ENCODE data around the gene FERD3L. TPM values are rescaled to one million over a fixed set of nuclear protein-coding genes. Genes with fewer than 3 reads are reported as not detected.

Gene FERD3L
- total and polyA plus RNA-seq, 2 experiments from 2014 or later: not detected

- TF ChIP-seq NANOG (IDR thresholded peaks at IDR 0.05; ENCODE audit: borderline replicate concordance): no peak
- TF ChIP-seq EZH2phosphoT487 (IDR thresholded peaks at IDR 0.05; ENCODE audit: unreplicated experiment): no peak
- TF ChIP-seq ZNF114 (CRISPR knock-in tag; IDR thresholded peaks at IDR 0.05): no peak
Measured at GRCh38 chr7:19161671-19162070, 16.4 kb upstream of the FERD3L start (continued).

- ATAC-seq (peak; percentile 15; the same call in 2 of the 3 replicates), DNase-seq (ENCODE audit: low spot score) (peak; percentile 69)
- Histone ChIP-seq H3K27ac (ENCODE audit: low read depth) (no peak overlapping the region), H2AFZ (no peak overlapping the region), H3K4me1 (ENCODE audit: insufficient read depth) (peaks cover 27% of the 10 kb centered on the region), H4K20me1 (replicated peaks; ENCODE audit: insufficient read depth) (no peaks in the 10 kb centered on the region), H3K36me3 (ENCODE audit: insufficient read depth) (no peaks in the 10 kb centered on the region), H3K79me2 (replicated peaks; ENCODE audit: insufficient read depth) (no peaks in the 10 kb centered on the region), H3F3A (replicated peaks; ENCODE audit: low read depth) (peaks cover 6% of the 10 kb centered on the region; the same call in 1 of the 2 replicates), H3K27me3 (ENCODE audit: insufficient read depth) (peaks cover 73% of the 10 kb centered on the region), H3K4me2 (peak overlapping the region; percentile 88), H3K4me3 (peak overlapping the region; percentile 66), H3K9me2 (ENCODE audit: insufficient read depth) (no peaks in the 10 kb centered on the region)
- Mint-ChIP-seq H3K27me3 (ENCODE audit: insufficient read depth, low read depth, poor library complexity) (peaks cover 60% of the 10 kb centered on the region), H3K36me3 (ENCODE audit: low read depth) (no peaks in the 10 kb centered on the region), H3K4me3 (no peak overlapping the region; the same call in 2 of the 3 replicates), H3K4me1 (peaks cover 37% of the 10 kb centered on the region), H3K27ac (no peak overlapping the region), H3K9me3 (no peaks in the 10 kb centered on the region)
- peak; percentile 86 for TF ChIP-seq REST (IDR thresholded peaks at IDR 0.05; ENCODE audit: unreplicated experiment)
- no peak for TF ChIP-seq JUNB (IDR thresholded peaks at IDR 0.05; ENCODE audit: unreplicated experiment)
Measured at GRCh38 chr7:19146699-19147098, 1.5 kb upstream of the FERD3L start.

GRCh38 chr7:19145434-19146115 lies 354 bp upstream of the FERD3L start:
- H3K4me3 ChIP-seq: peak overlapping the region; percentile 66
- H3K4me3 Mint-ChIP-seq: peak overlapping the region; percentile 85
- TF ChIP-seq EZH2phosphoT487 (IDR thresholded peaks at IDR 0.05; ENCODE audit: unreplicated experiment): no peak
- peak; percentile 54 for TF ChIP-seq EZH2 (IDR thresholded peaks at IDR 0.05; ENCODE audit: low read depth, unreplicated experiment)
- TF ChIP-seq ZNF462 (CRISPR knock-in tag; IDR thresholded peaks at IDR 0.05): 0 out of 2 replicates have a peak, but pooled peaks have one; percentile 29

More at GRCh38 chr7:19145434-19146115, 354 bp upstream of the FERD3L start:
- H3K27me3 Mint-ChIP-seq (ENCODE audit: insufficient read depth, low read depth, poor library complexity): peaks cover 66% of the 10 kb centered on the region
- no peaks in the 10 kb centered on the region for H3K79me2 ChIP-seq (replicated peaks; ENCODE audit: insufficient read depth)
- DNase-seq (ENCODE audit: low spot score): peak; percentile 84
- peak overlapping the region; percentile 70; the same call in 1 of the 2 replicates for H2AFZ ChIP-seq
- peaks cover 37% of the 10 kb centered on the region for H3K4me1 Mint-ChIP-seq
- H4K20me1 ChIP-seq (replicated peaks; ENCODE audit: insufficient read depth): 0 out of 2 replicates have a peak, but pooled peaks cover 4% of the 10 kb centered on the region
- peaks cover 84% of the 10 kb centered on the region for H3K27me3 ChIP-seq (ENCODE audit: insufficient read depth)
- H3K27ac ChIP-seq (ENCODE audit: low read depth): no peak overlapping the region
- peak overlapping the region; percentile 88 for H3K4me2 ChIP-seq
- no peak overlapping the region for H3K27ac Mint-ChIP-seq
- H3K36me3 Mint-ChIP-seq (ENCODE audit: low read depth): no peaks in the 10 kb centered on the region
- no peaks in the 10 kb centered on the region for H3K36me3 ChIP-seq (ENCODE audit: insufficient read depth)
- no peaks in the 10 kb centered on the region for H3K9me3 Mint-ChIP-seq
- H3K4me1 ChIP-seq (ENCODE audit: insufficient read depth): peaks cover 27% of the 10 kb centered on the region
- H3K9me2 ChIP-seq (ENCODE audit: insufficient read depth): no peaks in the 10 kb centered on the region
- peak; percentile 76 for ATAC-seq
- peaks cover 6% of the 10 kb centered on the region; the same call in 1 of the 2 replicates for H3F3A ChIP-seq (replicated peaks; ENCODE audit: low read depth)
